ENCODE results near the gene ANKRD63.
A peak's percentile ranks its signal among the peaks of the same experiment; 100 is the strongest.

The ANKRD63 gene

GRCh38 chr15:40310993-40311392 lies 28.1 kb upstream of the ANKRD63 start:
- TF ChIP-seq, protein P1, sequence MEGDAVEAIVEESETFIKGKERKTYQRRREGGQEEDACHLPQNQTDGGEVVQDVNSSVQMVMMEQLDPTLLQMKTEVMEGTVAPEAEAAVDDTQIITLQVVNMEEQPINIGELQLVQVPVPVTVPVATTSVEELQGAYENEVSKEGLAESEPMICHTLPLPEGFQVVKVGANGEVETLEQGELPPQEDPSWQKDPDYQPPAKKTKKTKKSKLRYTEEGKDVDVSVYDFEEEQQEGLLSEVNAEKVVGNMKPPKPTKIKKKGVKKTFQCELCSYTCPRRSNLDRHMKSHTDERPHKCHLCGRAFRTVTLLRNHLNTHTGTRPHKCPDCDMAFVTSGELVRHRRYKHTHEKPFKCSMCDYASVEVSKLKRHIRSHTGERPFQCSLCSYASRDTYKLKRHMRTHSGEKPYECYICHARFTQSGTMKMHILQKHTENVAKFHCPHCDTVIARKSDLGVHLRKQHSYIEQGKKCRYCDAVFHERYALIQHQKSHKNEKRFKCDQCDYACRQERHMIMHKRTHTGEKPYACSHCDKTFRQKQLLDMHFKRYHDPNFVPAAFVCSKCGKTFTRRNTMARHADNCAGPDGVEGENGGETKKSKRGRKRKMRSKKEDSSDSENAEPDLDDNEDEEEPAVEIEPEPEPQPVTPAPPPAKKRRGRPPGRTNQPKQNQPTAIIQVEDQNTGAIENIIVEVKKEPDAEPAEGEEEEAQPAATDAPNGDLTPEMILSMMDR (IDR thresholded peaks at IDR 0.05; ENCODE audit: low read depth, low read length), result no peak
- H3K36me3 ChIP-seq, result no peaks in the 10 kb centered on the region
- no peaks in the 10 kb centered on the region for H3K4me1 ChIP-seq
- H3K27me3 ChIP-seq, result no peaks in the 10 kb centered on the region
- no peaks in the 10 kb centered on the region for H3K9me3 ChIP-seq
- no peak for DNase-seq
- H3K4me3 ChIP-seq (ENCODE audit: low read depth, low read length), result no peak overlapping the region

- TF ChIP-seq, protein P1 (IDR thresholded peaks at IDR 0.05; ENCODE audit: low read depth, low read length), result peak; percentile 98
- Histone ChIP-seq H3K9me3 (no peaks in the 10 kb centered on the region), H3K4me3 (ENCODE audit: low read depth, low read length) (no peak overlapping the region), H3K4me1 (no peaks in the 10 kb centered on the region), H3K27me3 (no peaks in the 10 kb centered on the region), H3K36me3 (no peaks in the 10 kb centered on the region)
- peak; percentile 86 for DNase-seq
These were observed 27.4 kb upstream of the ANKRD63 start for GRCh38 chr15:40310001-40310959.

DNA sequence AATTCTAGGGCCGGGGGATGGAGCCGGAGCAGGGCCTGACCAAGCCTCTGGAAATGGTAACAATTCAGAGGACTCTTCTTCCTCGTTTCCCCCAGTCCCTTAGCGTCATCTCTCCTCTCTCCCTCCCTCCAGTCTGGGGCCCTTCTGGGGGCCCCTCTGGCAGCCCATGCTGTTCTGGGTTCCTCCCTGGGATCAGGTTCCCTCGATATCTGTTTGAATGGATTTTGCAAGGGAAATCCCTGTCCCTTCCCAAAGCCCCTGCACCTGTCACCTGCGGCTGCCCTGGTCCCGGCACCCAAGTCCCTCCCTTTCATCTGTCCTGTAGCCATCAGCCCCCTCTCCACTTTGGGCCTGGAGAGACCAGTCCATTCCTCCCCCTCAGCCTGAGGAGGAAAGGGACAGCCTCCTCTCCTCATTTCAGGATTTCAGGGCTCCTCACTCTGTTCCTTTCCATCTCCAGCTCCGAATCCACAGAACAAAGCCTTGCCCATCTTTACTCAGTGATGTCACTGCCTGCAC lies 26.5 kb upstream of the ANKRD63 start:
- Histone ChIP-seq H3K9me3 (no peaks in the 10 kb centered on the region), H3K27me3 (no peaks in the 10 kb centered on the region), H3K36me3 (no peaks in the 10 kb centered on the region), H3K4me3 (ENCODE audit: low read depth, low read length) (no peak overlapping the region), H3K4me1 (no peaks in the 10 kb centered on the region)
- DNase-seq, result no peak
- TF ChIP-seq, protein P1 (IDR thresholded peaks at IDR 0.05; ENCODE audit: low read depth, low read length), result no peak

GRCh38 chr15:40307421-40308211 lies 24.8 kb upstream of the ANKRD63 start, which contains the start of gene PLCB2:
Gene PLCB2 (minus strand): TSS chr15:40307935. CDS start chr15:40307672, 263 bp downstream.
- DNase-seq, result peak; percentile 45
- H3K36me3 ChIP-seq, result no peaks in the 10 kb centered on the region
- H3K4me1 ChIP-seq, result no peaks in the 10 kb centered on the region
- H3K4me3 ChIP-seq (ENCODE audit: low read depth, low read length), result no peak within 1 kb of the TSS
- no peaks in the 10 kb centered on the region for H3K9me3 ChIP-seq
- no peaks in the 10 kb centered on the region for H3K27me3 ChIP-seq
- TF ChIP-seq, protein P1 (IDR thresholded peaks at IDR 0.05; ENCODE audit: low read depth, low read length), result peak; percentile 37

GRCh38 chr15:40306908-40307307 lies 24.0 kb upstream of the ANKRD63 start:
- Histone ChIP-seq H3K36me3 (no peaks in the 10 kb centered on the region), H3K27me3 (no peaks in the 10 kb centered on the region), H3K4me3 (ENCODE audit: low read depth, low read length) (no peak overlapping the region), H3K9me3 (no peaks in the 10 kb centered on the region), H3K4me1 (peaks cover 6% of the 10 kb centered on the region)
- no peak for DNase-seq
- TF ChIP-seq, protein P1 (IDR thresholded peaks at IDR 0.05; ENCODE audit: low read depth, low read length), result no peak

Measured in BE2C (cell line).